Mammary epithelial cell (primary cell): Measurements from ENCODE around the gene MIOS.

ENCODE experiments used
- EZH2 ChIP-seq: IDR thresholded peaks from 2 replicates; pipeline ENCODE4 v1.6.1; 2012; ENCODE audit warnings: low read length, inconsistent platforms, borderline replicate concordance
- TF ChIP-seq, protein P1 (sequence below), 2 donors: IDR thresholded peaks in 1 of 2; conservative IDR thresholded peaks in 1 of 2; 2 replicates each; pipeline ENCODE4 v1.5.1; 2011 to 2012; ENCODE audit warnings: inconsistent platforms in 2 of 2, low read length in 2 of 2, mild to moderate bottlenecking in 2 of 2, control low read depth in 1 of 2, low read depth in 1 of 2; ENCODE audit not compliant: insufficient read depth in 1 of 2; ENCODE audit errors: extremely low read depth in 1 of 2

DNA sequence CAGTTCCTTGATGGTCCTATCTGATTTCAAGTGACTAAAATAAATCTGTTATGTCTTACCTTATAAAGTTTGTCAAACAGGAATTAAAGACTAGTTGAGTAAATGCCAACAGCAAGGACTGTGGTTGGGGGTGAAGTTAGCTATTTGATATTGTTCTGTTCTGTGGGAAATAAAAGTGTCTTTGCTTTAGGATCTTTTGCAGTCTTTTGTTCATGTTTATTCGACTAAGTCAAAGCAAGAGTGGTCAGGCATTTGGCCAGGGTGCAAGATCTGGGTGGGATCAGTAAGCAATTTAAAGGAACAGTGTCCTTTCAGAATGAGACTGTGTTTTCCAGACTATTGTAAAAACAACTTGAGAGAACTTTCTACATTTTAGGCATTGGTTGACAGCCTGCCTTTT is 31.0 kb upstream of the MIOS start, which contains the start of gene COL28A1:
- TF ChIP-seq EZH2: no peak
- TF ChIP-seq, protein P1, sequence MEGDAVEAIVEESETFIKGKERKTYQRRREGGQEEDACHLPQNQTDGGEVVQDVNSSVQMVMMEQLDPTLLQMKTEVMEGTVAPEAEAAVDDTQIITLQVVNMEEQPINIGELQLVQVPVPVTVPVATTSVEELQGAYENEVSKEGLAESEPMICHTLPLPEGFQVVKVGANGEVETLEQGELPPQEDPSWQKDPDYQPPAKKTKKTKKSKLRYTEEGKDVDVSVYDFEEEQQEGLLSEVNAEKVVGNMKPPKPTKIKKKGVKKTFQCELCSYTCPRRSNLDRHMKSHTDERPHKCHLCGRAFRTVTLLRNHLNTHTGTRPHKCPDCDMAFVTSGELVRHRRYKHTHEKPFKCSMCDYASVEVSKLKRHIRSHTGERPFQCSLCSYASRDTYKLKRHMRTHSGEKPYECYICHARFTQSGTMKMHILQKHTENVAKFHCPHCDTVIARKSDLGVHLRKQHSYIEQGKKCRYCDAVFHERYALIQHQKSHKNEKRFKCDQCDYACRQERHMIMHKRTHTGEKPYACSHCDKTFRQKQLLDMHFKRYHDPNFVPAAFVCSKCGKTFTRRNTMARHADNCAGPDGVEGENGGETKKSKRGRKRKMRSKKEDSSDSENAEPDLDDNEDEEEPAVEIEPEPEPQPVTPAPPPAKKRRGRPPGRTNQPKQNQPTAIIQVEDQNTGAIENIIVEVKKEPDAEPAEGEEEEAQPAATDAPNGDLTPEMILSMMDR (conservative IDR thresholded peaks at IDR 0.05 in 1 of 2, IDR thresholded peaks at IDR 0.05 in 1 of 2; ENCODE audit: extremely low read depth in 1 of 2, insufficient read depth in 1 of 2, low read depth in 1 of 2, low read length in 2 of 2): no peak
